Measurements from ENCODE around the gene CFAP54.
"Not testable (repeated sequence)": the region's sequence is repeated elsewhere in the genome, so short reads cannot be mapped to it uniquely, and the experiment has no call there.

DNA sequence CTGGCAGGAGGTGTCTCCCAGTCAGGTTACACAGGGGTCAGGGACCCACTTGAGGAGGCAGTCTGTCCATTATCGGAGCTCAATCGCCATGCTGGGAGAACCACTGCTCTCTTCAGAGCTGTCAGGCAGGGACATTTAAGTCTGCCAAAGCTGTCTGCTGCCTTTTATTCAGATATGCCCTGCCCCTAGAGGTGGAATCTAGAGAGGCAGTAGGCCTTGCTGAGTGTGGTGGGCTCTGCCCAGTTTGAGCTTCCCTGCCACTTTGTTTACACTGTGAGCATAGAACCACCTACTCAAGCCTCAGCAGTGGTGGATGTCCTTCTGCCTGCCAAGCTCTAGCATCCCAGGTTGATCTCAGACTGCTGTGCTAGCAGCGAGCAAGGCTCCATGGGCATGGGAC is 115.0 kb downstream of the CFAP54 start:
- TF ChIP-seq, protein P1, sequence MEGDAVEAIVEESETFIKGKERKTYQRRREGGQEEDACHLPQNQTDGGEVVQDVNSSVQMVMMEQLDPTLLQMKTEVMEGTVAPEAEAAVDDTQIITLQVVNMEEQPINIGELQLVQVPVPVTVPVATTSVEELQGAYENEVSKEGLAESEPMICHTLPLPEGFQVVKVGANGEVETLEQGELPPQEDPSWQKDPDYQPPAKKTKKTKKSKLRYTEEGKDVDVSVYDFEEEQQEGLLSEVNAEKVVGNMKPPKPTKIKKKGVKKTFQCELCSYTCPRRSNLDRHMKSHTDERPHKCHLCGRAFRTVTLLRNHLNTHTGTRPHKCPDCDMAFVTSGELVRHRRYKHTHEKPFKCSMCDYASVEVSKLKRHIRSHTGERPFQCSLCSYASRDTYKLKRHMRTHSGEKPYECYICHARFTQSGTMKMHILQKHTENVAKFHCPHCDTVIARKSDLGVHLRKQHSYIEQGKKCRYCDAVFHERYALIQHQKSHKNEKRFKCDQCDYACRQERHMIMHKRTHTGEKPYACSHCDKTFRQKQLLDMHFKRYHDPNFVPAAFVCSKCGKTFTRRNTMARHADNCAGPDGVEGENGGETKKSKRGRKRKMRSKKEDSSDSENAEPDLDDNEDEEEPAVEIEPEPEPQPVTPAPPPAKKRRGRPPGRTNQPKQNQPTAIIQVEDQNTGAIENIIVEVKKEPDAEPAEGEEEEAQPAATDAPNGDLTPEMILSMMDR (IDR thresholded peaks at IDR 0.05; ENCODE audit: extremely low read depth in 1 of 2, insufficient read depth in 1 of 2, low read depth in 1 of 2, low read length in 2 of 2) = not testable (repeated sequence)
- TF ChIP-seq EZH2 (IDR thresholded peaks at IDR 0.05; ENCODE audit: borderline replicate concordance, low read depth, low read length, severe bottlenecking); MYC (IDR thresholded peaks at IDR 0.05; ENCODE audit: low read depth, low read length): not testable (repeated sequence)

Measured in endothelial cell of umbilical vein (primary cell).